Esophagus squamous epithelium (tissue), 5 donors: ENCODE measurements around the gene EYS. TPM values are rescaled to one million over a fixed set of nuclear protein-coding genes. Genes with fewer than 3 reads are reported as not detected.

Experiments used
- DNase-seq: peaks from one replicate; lab custom pipeline; 2025; lab: John Stamatoyannopoulos, UW
- H3K27ac ChIP-seq, 4 donors: fragments of 200-600 bp; sonication (generic); one replicate each; pipeline ENCODE4 v1.5.1; 2016 to 2019; ENCODE audit warnings: mild to moderate bottlenecking in 1 of 4
- H3K27me3 ChIP-seq, 4 donors: fragments of 200-600 bp; sonication (generic); 1 replicate in 3 of 4; 2 replicates in 1 of 4; pipeline versions ENCODE4 v1.5.1 to v1.6.0; 2017 to 2021; ENCODE audit warnings: antibody characterized with exemption in 1 of 4
- H3K36me3 ChIP-seq, 3 donors: fragments of 200-600 bp; sonication (generic); one replicate each; pipeline ENCODE4 v1.5.1; 2016 to 2019
- H3K4me1 ChIP-seq, 3 donors: fragments of 200-600 bp; sonication (generic); one replicate each; pipeline ENCODE4 v1.5.1; 2017 to 2019
- H3K4me3 ChIP-seq, 4 donors: fragments of 200-600 bp; sonication (generic); 1 replicate in 3 of 4; 2 replicates in 1 of 4; pipeline ENCODE4 v1.5.1; 2016 to 2019; ENCODE audit warnings: mild to moderate bottlenecking in 2 of 4, moderate library complexity in 1 of 4
- H3K9me3 ChIP-seq, 3 donors: fragments of 200-600 bp; sonication (generic); one replicate each; pipeline ENCODE4 v1.5.1; 2016 to 2019
- CTCF ChIP-seq, 6 experiments: fragments of 450-650 bp in 4 of 6; fragments of 200-600 bp in 2 of 6; sonication (generic) in 2 of 6; IDR thresholded peaks; one replicate each; pipeline ENCODE4 v1.5.1; 2016 to 2019; ENCODE audit warnings: antibody characterized with exemption in 6 of 6, mild to moderate bottlenecking in 4 of 6, moderate library complexity in 4 of 6
- POLR2A ChIP-seq, 4 donors: fragments of 450-650 bp; IDR thresholded peaks; one replicate each; pipeline ENCODE4 v1.6.1; 2017; ENCODE audit warnings: antibody characterized with exemption in 4 of 4, mild to moderate bottlenecking in 4 of 4, moderate library complexity in 3 of 4
- WGBS, 2 donors: methylation state at CpG; one replicate each; pipeline ENCODE4 v1.1.5; 2018; 5-methylcytosine and 5-hydroxymethylcytosine counted together
- intact Hi-C: fragments of 100-400 bp; cut with DNase I; formaldehyde crosslinking; loops from one replicate; pipeline ENCODE4 v1.15.0; 2022
- total RNA-seq, 4 donors: library from RNA; depleted of rRNA; stranded (reverse); fragments of >200 nt; gene quantifications; one replicate each; pipeline ENCODE4 v1.1.0, GENCODE V29; 2016
- donor health status: DM: yes; HTN: yes; CAD: no.

Gene EYS
- total RNA-seq, 4 donors from 2014 or later: 0.87 TPM; not detected in 3

- intact Hi-C loops: no loop called here
- Histone ChIP-seq H3K4me3 (no peak overlapping the region), H3K4me1 (no peaks in the 10 kb centered on the region), H3K27ac (no peak overlapping the region), H3K27me3 (no peaks in the 10 kb centered on the region), H3K9me3 (no peaks in the 10 kb centered on the region), H3K36me3 (no peaks in the 10 kb centered on the region)
- no peak for TF ChIP-seq CTCF (IDR thresholded peaks at IDR 0.05)
- no peak for TF ChIP-seq POLR2A (IDR thresholded peaks at IDR 0.05)
- WGBS, 2 donors: 62 to 71% methylated on average over 4 of the region's 4 CpGs
- DNase-seq: no peak
Observed at GRCh38 chr6:63793465-63794137, 1913.4 kb downstream of the EYS start.

GRCh38 chr6:63792736-63793464 is 1914.1 kb downstream of the EYS start:
- WGBS, 2 donors: 59 to 69% methylated on average over 3 of the region's 3 CpGs
- intact Hi-C loops: no loop called here
- DNase-seq: no peak
- no peak for TF ChIP-seq POLR2A (IDR thresholded peaks at IDR 0.05)
- no peak for TF ChIP-seq CTCF (IDR thresholded peaks at IDR 0.05)
- H3K27me3 ChIP-seq: no peaks in the 10 kb centered on the region
- no peaks in the 10 kb centered on the region for H3K36me3 ChIP-seq
- H3K27ac ChIP-seq: no peak overlapping the region
- no peak overlapping the region for H3K4me3 ChIP-seq
- no peaks in the 10 kb centered on the region for H3K4me1 ChIP-seq
- no peaks in the 10 kb centered on the region for H3K9me3 ChIP-seq

GRCh38 chr6:63790334-63790733 is 1916.7 kb downstream of the EYS start:
- no peaks in the 10 kb centered on the region for H3K4me1 ChIP-seq
- H3K27ac ChIP-seq: no peak overlapping the region
- DNase-seq: no peak
- H3K9me3 ChIP-seq: no peaks in the 10 kb centered on the region
- no peak overlapping the region for H3K4me3 ChIP-seq
- WGBS, 2 donors: 62 to 88% methylated on average over 3 of the region's 3 CpGs
- no peak for TF ChIP-seq POLR2A (IDR thresholded peaks at IDR 0.05)
- H3K36me3 ChIP-seq: no peaks in the 10 kb centered on the region
- intact Hi-C loops: no loop called here
- no peaks in the 10 kb centered on the region for H3K27me3 ChIP-seq

DNA sequence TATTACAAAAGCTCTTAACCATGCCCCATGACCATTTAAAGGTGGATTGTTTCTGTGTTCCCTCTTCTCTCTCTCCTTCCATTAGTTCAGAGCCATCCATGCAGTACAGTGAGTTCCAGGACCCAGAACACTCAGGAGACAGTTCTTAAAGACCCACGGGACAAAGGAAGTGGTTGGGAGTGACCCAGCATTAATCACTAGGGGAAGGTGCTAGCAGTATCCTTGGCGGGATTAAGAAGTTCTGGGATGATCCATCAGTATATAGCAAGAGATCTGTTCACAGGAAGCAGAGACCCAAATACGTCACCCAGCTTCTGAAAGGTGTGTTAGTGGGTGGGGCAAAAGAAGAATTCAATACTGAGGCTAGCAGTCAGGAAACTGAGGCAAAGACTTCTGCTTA is 1917.3 kb downstream of the EYS start:
- Histone ChIP-seq H3K9me3 (no peaks in the 10 kb centered on the region), H3K27me3 (no peaks in the 10 kb centered on the region), H3K4me1 (no peaks in the 10 kb centered on the region), H3K4me3 (no peak overlapping the region), H3K27ac (no peak overlapping the region), H3K36me3 (no peaks in the 10 kb centered on the region)
- 60 to 70% methylated on average over 3 of the region's 3 CpGs for WGBS, 2 donors
- intact Hi-C loops: no loop called here
- TF ChIP-seq CTCF (IDR thresholded peaks at IDR 0.05): no peak
- TF ChIP-seq POLR2A (IDR thresholded peaks at IDR 0.05): no peak
- no peak for DNase-seq

GRCh38 chr6:63788569-63788968 is 1918.5 kb downstream of the EYS start:
- Histone ChIP-seq H3K27ac (no peak overlapping the region), H3K27me3 (no peaks in the 10 kb centered on the region), H3K4me1 (no peaks in the 10 kb centered on the region), H3K9me3 (no peaks in the 10 kb centered on the region), H3K4me3 (no peak overlapping the region), H3K36me3 (no peaks in the 10 kb centered on the region)
- TF ChIP-seq CTCF (IDR thresholded peaks at IDR 0.05) (no peak), POLR2A (IDR thresholded peaks at IDR 0.05) (no peak)
- WGBS, 2 donors: 53 to 58% methylated on average over 2 of the region's 2 CpGs
- DNase-seq: no peak
- intact Hi-C loops: no loop called here
